ENCODE measurements around the gene NPC2. TPM values are rescaled to one million over a fixed set of nuclear protein-coding genes. Genes with fewer than 3 reads are reported as not detected.

Gene NPC2
- total and polyA plus RNA-seq, 2 of the 4 experiments (the other 2 are of a cell fraction) = 210 to 273 TPM

GRCh38 chr14:74504412-74504811, 11.3 kb upstream of the NPC2 start (continued):
- TF ChIP-seq CTCF (conservative IDR thresholded peaks at IDR 0.05; ENCODE audit: low read depth, low read length) (no peak), MAFK (IDR thresholded peaks at IDR 0.05; ENCODE audit: low read depth, low read length) (no peak), CEBPB (IDR thresholded peaks at IDR 0.05; ENCODE audit: low read depth, low read length) (no peak)

GRCh38 chr14:74503938-74504335, 10.8 kb upstream of the NPC2 start:
- H4K8ac ChIP-seq (ENCODE audit: low read depth in 2 of 2, low read length in 2 of 2) = no peak overlapping the region
- H3K4me1 ChIP-seq (ENCODE audit: control insufficient read depth, insufficient read depth, low read length) = peaks cover 3% of the 10 kb centered on the region; the same call in 1 of the 2 replicates
- H3K56ac ChIP-seq (ENCODE audit: extremely low read depth, insufficient read depth, low read length) = no peak overlapping the region
- in situ Hi-C loops (cut with MboI; ENCODE audit: low sequenced_read_pairs) = loop anchor here (5.0 to 10.0 kb wide), 2 partner anchors 103 to 291 kb away; no protein-coding TSS in a partner anchor
- no peak overlapping the region for H3K23ac ChIP-seq (ENCODE audit: low read depth, low read length)
- dilution Hi-C loops (cut with HindIII; ENCODE audit: low sequenced_read_pairs, unreplicated experiment) = no loop called here
- H4K91ac ChIP-seq (ENCODE audit: insufficient read depth, low read depth, low read length) = no peak overlapping the region
- H3K4me2 ChIP-seq (ENCODE audit: low read depth, low read length) = no peak overlapping the region
- H3K4me3 ChIP-seq (ENCODE audit: insufficient read depth, low read depth, low read length) = no peak overlapping the region
- POLR2A ChIA-PET (ENCODE audit: unreplicated experiment) = no interaction called here
- no TSS peak for BruUV-seq (replicated peaks)
- ATAC-seq (ENCODE audit: low read depth) (no peak), DNase-seq (no peak)
- H4K5ac ChIP-seq (ENCODE audit: low read depth, low read length) = no peak overlapping the region
- H2AK9ac ChIP-seq (replicated peaks; ENCODE audit: low read depth, low read length, poor library complexity) = no peak overlapping the region
- intact Hi-C loops (cut with micrococcal nuclease) = no loop called here
- TF ChIP-seq BHLHE40 (IDR thresholded peaks at IDR 0.05; ENCODE audit: low read depth, low read length) (no peak), SMC3 (IDR thresholded peaks at IDR 0.05; ENCODE audit: low read depth, low read length) (no peak), ELK1 (IDR thresholded peaks at IDR 0.05; ENCODE audit: borderline replicate concordance, low read depth, low read length) (no peak), RCOR1 (IDR thresholded peaks at IDR 0.05; ENCODE audit: insufficient replicate concordance, low read length) (no peak), POLR2A (IDR thresholded peaks at IDR 0.05; ENCODE audit: low read depth, low read length) (no peak), NFE2L2 (IDR thresholded peaks at IDR 0.05; ENCODE audit: low read depth, low read length) (no peak), CEBPB (IDR thresholded peaks at IDR 0.05; ENCODE audit: low read depth, low read length) (no peak), RFX5 (IDR thresholded peaks at IDR 0.05; ENCODE audit: low read depth, low read length) (no peak)
- H2AK5ac ChIP-seq (ENCODE audit: low read depth, low read length) = no peak overlapping the region
- WGBS, 2 experiments (ENCODE audit: extremely low coverage in 2 of 2, insufficient read length in 1 of 2) = 98% methylated on average over 6 of the region's 12 CpGs; no CpG with 5 or more reads in 1 of the 2 experiments
- no peaks in the 10 kb centered on the region for H3K27me3 ChIP-seq (ENCODE audit: control insufficient read depth, insufficient read depth, low read length)
- no peak overlapping the region for H2BK120ac ChIP-seq (ENCODE audit: low read depth, low read length)
- no peak overlapping the region for H3K14ac ChIP-seq (replicated peaks; ENCODE audit: low read depth, low read length)
- no peak overlapping the region for H3K27ac ChIP-seq (ENCODE audit: insufficient read depth, low read length)
- no peaks in the 10 kb centered on the region; the same call in 1 of the 2 replicates for H3K9me1 ChIP-seq (ENCODE audit: insufficient read depth, low read length)
- H2BK20ac ChIP-seq (ENCODE audit: low read depth, low read length) = no peak overlapping the region
- H3K36me3 ChIP-seq (ENCODE audit: control insufficient read depth, insufficient read depth, low read length) = peaks cover 31% of the 10 kb centered on the region
- CTCF ChIA-PET = no interaction called here
- no peak overlapping the region for H3K18ac ChIP-seq (ENCODE audit: low read depth, low read length)
- H3K4ac ChIP-seq (ENCODE audit: low read depth, low read length) = no peak overlapping the region
- no peak overlapping the region for H2BK15ac ChIP-seq (ENCODE audit: low read depth, low read length)
- H3K9me3 ChIP-seq (ENCODE audit: control insufficient read depth, insufficient read depth, low read length) = no peaks in the 10 kb centered on the region
- H2AFZ ChIP-seq (replicated peaks; ENCODE audit: low read length, poor library complexity) = no peak overlapping the region
- peaks cover 0 to 11% of the 10 kb centered on the region in 2 experiments; a peak in 1 of 4 replicates for H3K79me1 ChIP-seq (ENCODE audit: low read depth in 1 of 2, low read length in 2 of 2)
- H2BK5ac ChIP-seq (ENCODE audit: low read depth, low read length, poor library complexity, severe bottlenecking) = no peak overlapping the region
- H3K9ac ChIP-seq (ENCODE audit: low read depth, low read length) = no peak overlapping the region
- no peaks in the 10 kb centered on the region for H4K20me1 ChIP-seq (ENCODE audit: insufficient read depth, low read length)
